Brain microvascular endothelial cell (primary cell): ENCODE results near the gene CYYR1.

Source experiments
- DNase-seq: peaks from one replicate; pipeline ENCODE4 v3.0.0-alpha.2; 2020
- H3K27ac ChIP-seq: fragments of 250-450 bp; sonication (Bioruptor Pico); 2 replicates; pipeline ENCODE4 v1.5.1; 2020; ENCODE audit warnings: mild to moderate bottlenecking, moderate library complexity
- H3K27me3 ChIP-seq: fragments of 250-450 bp; sonication (Bioruptor Pico); replicated peaks from 2 replicates; pipeline ENCODE4 v1.5.1; 2020; ENCODE audit warnings: mild to moderate bottlenecking
- H3K36me3 ChIP-seq: fragments of 250-450 bp; sonication (Bioruptor Pico); replicated peaks from 2 replicates; pipeline ENCODE4 v1.5.1; 2020; ENCODE audit warnings: mild to moderate bottlenecking
- H3K4me3 ChIP-seq: 2 replicates; pipeline ENCODE4 v1.5.1; 2011; ENCODE audit warnings: low read depth, mild to moderate bottlenecking, control low read depth, low read length, moderate library complexity
- CTCF ChIP-seq: IDR thresholded peaks from 2 replicates; pipeline ENCODE4 v1.5.1; 2011; ENCODE audit warnings: low read depth, mild to moderate bottlenecking, moderate library complexity, low read length, control low read depth, inconsistent platforms; ENCODE audit errors: missing control alignments
- in situ Hi-C: cut with HindIII; loops from 2 replicates; pipeline ENCODE4 v1.10.0; 2017; ENCODE audit warnings: low sequenced_read_pairs, low pct_ligation_motif_present

CYYR1 gene

GRCh38 chr21:26425576-26425975, 147.5 kb downstream of the CYYR1 start:
- DNase-seq: no peak
- no peak for TF ChIP-seq CTCF
- in situ Hi-C loops: no loop called here

GRCh38 chr21:26423511-26423910, 149.6 kb downstream of the CYYR1 start:
- no peaks in the 10 kb centered on the region for H3K27me3 ChIP-seq
- no peak overlapping the region for H3K27ac ChIP-seq
- in situ Hi-C loops: no loop called here
- H3K36me3 ChIP-seq: no peaks in the 10 kb centered on the region
- TF ChIP-seq CTCF: no peak
- H3K4me3 ChIP-seq: no peak overlapping the region
- DNase-seq: no peak

More at GRCh38 chr21:26425576-26425975, 147.5 kb downstream of the CYYR1 start:
- Histone ChIP-seq H3K36me3 (no peaks in the 10 kb centered on the region), H3K4me3 (no peak overlapping the region), H3K27ac (no peak overlapping the region), H3K27me3 (no peaks in the 10 kb centered on the region)

GRCh38 chr21:26422706-26423105, 150.4 kb downstream of the CYYR1 start:
- no peak for TF ChIP-seq CTCF
- H3K4me3 ChIP-seq: no peak overlapping the region
- H3K27ac ChIP-seq: no peak overlapping the region
- no peak for DNase-seq
- in situ Hi-C loops: no loop called here
- H3K27me3 ChIP-seq: no peaks in the 10 kb centered on the region
- no peaks in the 10 kb centered on the region for H3K36me3 ChIP-seq

GRCh38 chr21:26422138-26422537, 150.9 kb downstream of the CYYR1 start:
- no peaks in the 10 kb centered on the region for H3K27me3 ChIP-seq
- in situ Hi-C loops: no loop called here
- H3K4me3 ChIP-seq: no peak overlapping the region
- DNase-seq: no peak
- TF ChIP-seq CTCF: no peak
- H3K36me3 ChIP-seq: no peaks in the 10 kb centered on the region
- no peak overlapping the region for H3K27ac ChIP-seq

GRCh38 chr21:26421724-26422123, 151.4 kb downstream of the CYYR1 start:
- Histone ChIP-seq H3K4me3 (no peak overlapping the region), H3K27me3 (no peaks in the 10 kb centered on the region), H3K27ac (no peak overlapping the region), H3K36me3 (no peaks in the 10 kb centered on the region)
- in situ Hi-C loops: no loop called here
- no peak for TF ChIP-seq CTCF
- no peak for DNase-seq
